NCI-H2196 (cell line): ENCODE results near the gene ERVH48-1.
"Not testable (repeated sequence)": the region's sequence is repeated elsewhere in the genome, so short reads cannot be mapped to it uniquely, and the experiment has no call there.

ENCODE experiments used
- DNase-seq: peaks from one replicate; lab custom pipeline; 2025; ENCODE audit not compliant: unreplicated experiment; lab: John Stamatoyannopoulos, UW

Gene ERVH48-1

DNA sequence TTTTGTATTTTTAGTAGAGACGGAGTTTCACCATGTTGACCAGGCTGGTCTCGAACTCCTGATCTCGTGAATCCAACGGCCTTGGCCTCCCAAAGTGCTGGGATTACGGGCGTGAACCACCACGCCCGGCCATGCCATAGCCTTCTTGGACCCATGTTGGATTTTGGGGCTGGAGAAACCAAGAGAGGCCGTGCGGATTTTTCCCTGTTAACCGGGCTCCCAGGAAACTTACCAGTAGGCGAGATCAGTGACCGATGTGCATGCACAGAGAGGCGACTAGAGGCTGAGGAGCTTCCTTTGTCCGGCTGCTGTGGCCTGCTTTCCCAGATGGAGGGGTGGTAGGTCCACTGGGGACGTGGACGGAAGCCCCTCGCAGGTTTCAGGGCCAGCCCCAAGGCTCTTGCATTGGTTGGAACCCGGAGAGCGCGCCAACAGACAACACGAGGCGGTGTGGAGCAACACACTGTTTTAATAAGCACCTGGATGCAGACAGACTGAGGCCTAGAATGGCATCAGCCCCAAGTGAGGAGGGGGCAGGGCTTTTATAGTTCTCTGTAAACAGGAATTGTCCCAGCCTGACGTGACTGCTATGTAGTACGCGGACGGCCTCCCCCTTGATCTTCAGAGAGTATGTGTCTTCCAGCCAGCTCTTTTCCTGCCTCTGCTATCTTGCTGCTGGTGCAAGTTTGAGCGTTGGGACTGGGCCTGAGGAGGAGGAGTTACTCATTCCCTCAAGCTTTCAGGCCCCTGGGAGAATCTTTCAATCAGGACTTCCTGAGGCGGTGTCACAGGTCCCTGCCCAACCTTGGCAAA is at the start of gene ERVH48-1:
TSS of gene ERVH48-1 (minus strand) at position 517 of the 813 bp plus-strand sequence. CDS start 6,624 bp downstream, outside the sequence.
- DNase-seq: no peak

- peak; percentile 100 for DNase-seq
Observed at GRCh38 chr21:42973991-42974831, 48.8 kb upstream of the ERVH48-1 start, which contains the start of gene PKNOX1. Gene PKNOX1 (plus strand): TSS chr21:42974562. CDS start chr21:43004382, 29,820 bp downstream.

GRCh38 chr21:42973309-42973990 is 48.0 kb upstream of the ERVH48-1 start:
- DNase-seq: no peak

DNA sequence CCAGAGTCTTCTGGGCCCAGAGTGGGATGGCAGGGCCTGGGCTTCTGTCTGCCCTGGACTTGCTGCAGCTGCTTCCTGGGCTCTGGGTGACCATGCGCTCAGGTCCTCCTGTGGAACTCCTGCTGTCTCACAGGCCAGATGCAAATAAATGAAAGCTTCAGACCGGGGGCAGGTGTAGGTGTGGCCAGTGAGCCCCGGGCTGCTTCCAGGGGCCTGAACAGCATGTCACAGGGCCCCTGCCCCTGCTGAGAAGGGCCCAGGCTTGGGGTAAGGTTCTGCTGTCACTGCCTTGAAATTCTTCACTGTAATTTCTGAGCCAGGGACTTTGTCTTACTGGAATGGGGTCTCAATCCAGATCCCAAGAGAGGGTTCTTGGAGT is 46.5 kb upstream of the ERVH48-1 start:
- no peak for DNase-seq

DNA sequence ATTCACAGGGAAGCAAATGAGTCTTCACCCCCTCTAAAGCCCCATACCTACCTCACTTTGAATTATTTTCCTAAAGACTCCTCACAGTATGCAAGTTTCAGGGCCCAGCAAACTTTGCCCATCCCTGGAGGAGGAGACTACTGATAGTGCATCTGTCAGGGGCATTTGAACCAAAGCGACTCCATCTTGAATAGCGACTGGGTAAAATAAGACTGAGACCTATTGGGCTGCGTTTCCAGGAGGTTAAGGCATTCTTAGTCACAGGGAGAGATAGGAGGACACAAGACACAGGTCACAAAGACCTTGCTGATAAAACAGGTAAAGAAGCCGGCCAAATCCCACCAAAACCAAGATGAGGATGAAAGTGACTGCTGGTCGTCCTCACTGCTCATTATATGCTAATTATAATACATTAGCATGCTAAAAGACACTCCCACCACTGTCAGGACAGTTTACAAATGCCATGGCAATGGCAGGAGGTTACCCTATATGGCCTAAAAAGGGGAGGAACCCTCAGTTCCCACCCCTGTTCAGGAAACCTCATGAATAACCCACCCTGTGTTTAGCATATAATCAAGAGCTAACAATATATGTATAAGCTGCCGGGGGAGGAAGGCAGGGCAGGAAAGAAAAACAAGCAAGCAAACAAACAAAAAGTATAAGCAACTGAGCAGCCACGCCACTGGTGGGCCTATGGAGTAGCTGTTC is 45.7 kb upstream of the ERVH48-1 start:
- DNase-seq: no peak

- no peak for DNase-seq
Observed at GRCh38 chr21:42969193-42969600, 43.8 kb upstream of the ERVH48-1 start.

DNA sequence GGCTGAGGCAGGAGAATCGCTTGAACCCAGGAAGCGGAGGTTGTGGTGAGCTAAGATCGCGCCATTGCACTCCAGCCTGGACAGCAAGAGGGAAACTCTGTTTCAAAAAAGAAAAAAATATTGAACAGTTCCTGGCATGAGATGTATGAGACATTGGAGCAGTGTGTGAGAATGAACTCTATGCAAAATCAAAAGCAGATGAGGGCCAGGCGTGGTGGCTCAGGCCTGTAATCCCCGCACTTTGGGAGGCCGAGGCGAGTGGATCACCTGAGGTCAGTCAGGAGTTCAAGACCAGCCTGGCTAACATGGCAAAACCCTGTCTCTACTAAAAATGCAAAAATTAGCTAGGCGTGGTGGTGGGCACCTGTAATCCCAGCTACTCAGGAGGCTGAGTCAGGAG is 42.2 kb upstream of the ERVH48-1 start:
- not testable (repeated sequence) for DNase-seq

DNA sequence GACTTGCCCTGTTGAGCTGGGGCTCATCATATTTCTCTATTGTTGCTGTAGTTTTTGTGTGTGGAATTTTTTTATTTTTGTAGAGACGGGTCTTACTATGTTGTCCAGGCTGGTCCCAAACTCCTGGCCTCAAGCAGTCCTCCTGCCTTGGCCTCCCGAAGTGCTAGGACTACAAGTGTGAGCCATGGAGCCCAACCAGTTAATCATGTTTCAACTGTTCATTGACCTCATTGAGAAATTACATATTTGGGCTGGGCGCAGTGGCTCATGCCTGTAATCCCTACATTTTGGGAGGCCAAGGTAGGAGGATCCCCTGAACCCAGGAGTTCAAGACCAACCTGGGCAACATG is 39.8 kb upstream of the ERVH48-1 start:
- DNase-seq: no peak

GRCh38 chr21:42964546-42965210 is 39.2 kb upstream of the ERVH48-1 start:
- no peak for DNase-seq

- no peak for DNase-seq
Observed at GRCh38 chr21:42964086-42964485, 38.7 kb upstream of the ERVH48-1 start.

DNA sequence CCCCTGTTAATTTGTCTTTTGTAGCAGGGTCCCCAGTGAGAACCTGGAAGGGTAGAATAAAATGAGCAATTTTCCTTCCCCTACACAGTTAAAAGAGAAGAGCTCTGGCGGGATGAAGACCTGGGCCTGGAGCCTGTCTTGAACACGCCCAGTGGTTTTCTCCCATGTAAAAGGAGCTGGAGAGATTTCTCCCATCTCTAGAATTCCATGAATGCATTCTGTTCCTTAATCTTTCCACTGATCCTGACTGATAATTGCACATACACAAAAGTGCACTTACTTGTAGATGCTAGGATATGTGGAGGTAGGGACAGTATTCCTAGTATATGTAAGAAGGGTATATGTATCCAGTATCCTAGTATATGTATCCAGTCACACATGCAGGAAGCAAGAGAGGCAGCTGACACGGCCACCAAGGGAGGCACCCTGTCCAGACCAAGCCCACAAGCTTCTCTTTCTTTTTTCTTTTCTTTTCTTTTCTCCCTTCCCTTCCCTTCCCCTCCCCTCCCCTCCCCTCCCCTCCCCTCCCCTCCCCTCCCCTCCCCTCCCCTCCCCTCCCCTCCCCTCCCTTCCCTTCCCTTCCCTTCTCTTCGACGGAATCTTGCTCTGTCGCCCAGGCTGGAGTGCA is 37.1 kb upstream of the ERVH48-1 start:
- no peak for DNase-seq

GRCh38 chr21:42959728-42960127 is 34.3 kb upstream of the ERVH48-1 start:
- DNase-seq: no peak

DNA sequence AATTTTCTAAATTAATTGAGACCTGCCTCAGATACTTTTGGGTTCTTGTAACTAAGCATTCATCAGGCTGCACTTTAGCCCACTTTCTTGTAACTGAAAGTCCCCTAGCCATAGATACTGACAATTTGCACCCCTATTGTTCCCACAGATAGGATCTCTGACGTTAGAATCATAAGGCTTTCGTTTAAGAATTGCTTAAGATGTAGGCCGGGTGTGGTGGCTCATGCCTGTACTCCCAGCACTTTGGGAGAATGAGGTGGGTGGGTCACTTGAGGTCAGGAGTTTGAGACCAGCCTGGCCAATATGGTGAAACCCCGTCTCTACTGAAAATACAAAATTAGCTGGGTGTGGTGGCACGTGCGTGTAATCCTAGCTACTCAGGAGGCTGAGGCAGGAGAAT is 32.7 kb upstream of the ERVH48-1 start:
- DNase-seq: not testable (repeated sequence)

GRCh38 chr21:42956824-42957630 is 31.6 kb upstream of the ERVH48-1 start:
- no peak for DNase-seq

- DNase-seq: not testable (repeated sequence)
Observed at GRCh38 chr21:42951193-42951592, 25.8 kb upstream of the ERVH48-1 start.

- DNase-seq: not testable (repeated sequence)
Observed at GRCh38 chr21:42949094-42949755, 23.8 kb upstream of the ERVH48-1 start.

DNA sequence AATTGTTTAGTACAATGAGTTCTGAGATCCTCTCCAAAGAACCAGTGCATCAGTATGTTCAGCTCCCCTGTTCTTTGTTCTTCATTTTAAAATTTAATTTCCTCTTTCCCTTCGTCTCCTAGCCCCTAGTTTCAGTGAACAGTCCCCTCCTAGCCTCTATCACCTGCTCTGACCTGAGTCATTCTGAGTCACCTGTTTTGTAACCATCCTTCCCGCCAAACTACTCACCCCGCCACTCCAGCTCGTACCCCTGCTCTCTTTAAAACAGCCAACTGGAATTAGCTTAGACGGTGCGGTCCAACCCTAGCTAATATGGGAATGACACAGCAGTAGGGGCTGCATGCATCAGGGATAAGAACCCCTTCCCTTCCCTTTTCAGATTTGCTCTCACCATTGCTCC is 16.8 kb upstream of the ERVH48-1 start:
- no peak for DNase-seq

DNA sequence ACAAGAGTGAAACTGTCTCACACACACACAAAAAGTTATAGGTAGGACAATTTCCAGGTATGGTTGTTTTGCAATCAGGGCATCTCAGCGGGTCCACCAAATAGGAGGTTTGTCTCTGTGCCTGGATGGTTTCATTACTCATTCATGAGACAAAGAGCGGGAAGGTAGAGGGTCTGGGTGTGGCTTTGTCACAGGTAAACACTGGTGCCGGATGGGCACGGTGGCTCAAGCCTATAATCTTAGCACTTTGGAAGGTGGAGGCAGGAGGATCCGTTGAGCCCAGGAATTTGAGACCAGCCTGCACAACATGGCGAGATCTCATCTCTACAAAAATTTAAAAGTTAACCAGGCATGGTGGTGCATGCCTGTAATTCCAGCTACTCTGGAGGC is 16.3 kb upstream of the ERVH48-1 start:
- DNase-seq: no peak
